ENCODE results near the gene ITGB1BP1.
"Not testable (repeated sequence)": the region's sequence is repeated elsewhere in the genome, so short reads cannot be mapped to it uniquely, and the experiment has no call there.

DNA sequence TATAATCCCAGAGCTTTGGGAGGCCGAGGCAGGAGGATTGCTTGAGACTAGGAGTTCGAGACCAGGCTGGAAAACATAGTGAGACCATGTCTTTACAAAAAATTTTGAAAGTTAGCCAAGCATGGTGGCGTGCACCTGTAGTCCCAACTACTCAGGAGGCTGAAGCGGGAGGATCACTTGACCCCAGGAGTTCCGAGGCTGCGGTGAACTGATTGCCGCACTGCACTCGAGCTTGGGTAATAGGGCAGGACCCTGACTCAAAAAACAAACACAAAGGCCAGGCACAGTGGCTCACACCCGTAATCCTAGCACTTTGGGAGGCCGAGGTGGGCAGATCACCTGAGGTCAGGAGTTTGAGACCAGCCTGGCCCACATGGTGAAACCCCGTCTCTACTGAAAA lies 25.1 kb downstream of the ITGB1BP1 start:
- TF ChIP-seq, protein P1, sequence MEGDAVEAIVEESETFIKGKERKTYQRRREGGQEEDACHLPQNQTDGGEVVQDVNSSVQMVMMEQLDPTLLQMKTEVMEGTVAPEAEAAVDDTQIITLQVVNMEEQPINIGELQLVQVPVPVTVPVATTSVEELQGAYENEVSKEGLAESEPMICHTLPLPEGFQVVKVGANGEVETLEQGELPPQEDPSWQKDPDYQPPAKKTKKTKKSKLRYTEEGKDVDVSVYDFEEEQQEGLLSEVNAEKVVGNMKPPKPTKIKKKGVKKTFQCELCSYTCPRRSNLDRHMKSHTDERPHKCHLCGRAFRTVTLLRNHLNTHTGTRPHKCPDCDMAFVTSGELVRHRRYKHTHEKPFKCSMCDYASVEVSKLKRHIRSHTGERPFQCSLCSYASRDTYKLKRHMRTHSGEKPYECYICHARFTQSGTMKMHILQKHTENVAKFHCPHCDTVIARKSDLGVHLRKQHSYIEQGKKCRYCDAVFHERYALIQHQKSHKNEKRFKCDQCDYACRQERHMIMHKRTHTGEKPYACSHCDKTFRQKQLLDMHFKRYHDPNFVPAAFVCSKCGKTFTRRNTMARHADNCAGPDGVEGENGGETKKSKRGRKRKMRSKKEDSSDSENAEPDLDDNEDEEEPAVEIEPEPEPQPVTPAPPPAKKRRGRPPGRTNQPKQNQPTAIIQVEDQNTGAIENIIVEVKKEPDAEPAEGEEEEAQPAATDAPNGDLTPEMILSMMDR (conservative IDR thresholded peaks at IDR 0.05; ENCODE audit: low read length) = not testable (repeated sequence)
- not testable (repeated sequence) for TF ChIP-seq EZH2phosphoT487 (IDR thresholded peaks at IDR 0.05; ENCODE audit: borderline replicate concordance, low read depth, low read length)

Data from OCI-LY7 (cell line).